Activated CD8-positive, alpha-beta memory T cell treated with anti-CD3 and anti-CD28 coated beads, Interleukin-2, amount 50 U/mL, for 1 hour (primary cell): ENCODE results near the gene APOM.

Experiments used
- DNase-seq: peaks from one replicate; pipeline ENCODE4 v3.0.0-alpha.2; 2020; ENCODE audit errors: extremely low read depth

APOM gene

GRCh38 chr6:31705931-31706330 is 50.2 kb downstream of the APOM start:
- no peak for DNase-seq

- DNase-seq, result no peak
Observed at GRCh38 chr6:31706599-31706998, 50.9 kb downstream of the APOM start, which contains the start of gene LY6G6F. Gene LY6G6F (plus strand): TSS chr6:31706866. CDS start chr6:31706907, 41 bp downstream.

GRCh38 chr6:31707701-31708100 is 52.0 kb downstream of the APOM start:
- DNase-seq, result no peak
